ENCODE results near the gene BPHL. TPM values are rescaled to one million over a fixed set of nuclear protein-coding genes. Genes with fewer than 3 reads are reported as not detected.
"Not testable (repeated sequence)": the region's sequence is repeated elsewhere in the genome, so short reads cannot be mapped to it uniquely, and the experiment has no call there.

BPHL gene
- total and polyA plus RNA-seq, 3 donors from 2014 or later = 14.3 to 16.8 (median 16.8) TPM

DNA sequence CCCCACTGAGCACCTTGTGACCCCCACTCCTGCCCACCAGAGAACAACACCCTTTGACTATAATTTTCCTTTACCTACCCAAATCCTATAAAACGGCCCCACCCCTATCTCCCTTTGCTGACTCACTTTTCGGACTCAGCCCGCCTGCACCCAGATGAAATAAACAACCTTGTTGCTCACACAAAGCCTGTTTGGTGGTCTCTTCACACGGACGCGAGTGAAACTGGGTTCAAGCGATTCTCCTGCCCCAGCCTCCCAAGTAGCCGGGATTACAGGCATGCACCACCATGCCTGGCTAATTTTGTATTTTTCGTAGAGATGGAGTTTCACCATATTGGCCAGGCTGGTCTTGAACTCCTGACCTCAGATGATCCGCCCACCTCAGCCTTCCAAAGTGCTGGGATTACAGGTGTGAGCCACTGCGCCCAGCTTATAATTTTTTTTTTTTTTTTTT is 55.2 kb downstream of the BPHL start:
- H3K27ac ChIP-seq; H3K36me3 ChIP-seq (ENCODE audit: low read depth, missing control alignments); H3K9me3 ChIP-seq; intact Hi-C loops (cut with DNase I; ENCODE audit: low total_unique reads); H3K4me1 ChIP-seq; H3K27me3 ChIP-seq; DNase-seq; H3K4me3 ChIP-seq: not testable (repeated sequence)
- WGBS, 2 donors = 92 to 96% methylated on average over 11 of the region's 11 CpGs

DNA sequence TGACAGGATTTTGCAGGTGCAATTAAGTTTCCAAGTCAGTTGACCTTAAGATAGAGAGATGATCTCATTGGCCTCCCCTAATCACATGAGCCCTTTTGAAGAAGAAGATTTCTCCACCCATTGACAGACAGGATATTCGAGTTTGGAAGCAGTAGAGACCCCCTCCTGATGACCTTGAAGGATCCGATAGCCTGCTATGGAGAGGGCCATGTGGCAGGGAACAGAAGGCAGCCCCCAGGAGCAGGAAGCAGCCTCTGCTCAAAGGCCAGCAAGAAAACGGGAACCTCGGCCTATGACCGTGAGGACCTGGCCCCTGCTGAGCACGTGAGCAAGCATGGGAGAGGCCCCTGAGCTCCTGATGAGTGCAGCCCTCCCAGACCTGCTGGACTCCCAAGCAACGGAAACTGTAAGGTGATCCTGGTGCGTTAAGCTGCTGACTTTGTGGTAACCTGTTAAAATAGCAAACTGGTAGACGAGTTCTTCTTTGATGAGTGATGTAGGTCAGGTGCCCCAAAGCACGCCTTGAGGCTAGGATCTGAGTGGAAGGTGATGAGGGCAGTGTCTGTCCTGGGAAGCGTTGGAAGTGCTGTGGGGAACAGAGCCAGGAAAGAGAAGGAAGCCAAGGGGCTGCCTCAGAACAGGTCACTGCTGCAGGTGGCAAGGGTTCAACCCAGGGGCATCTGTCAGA is 57.3 kb downstream of the BPHL start:
- H3K4me3 ChIP-seq = no peak overlapping the region
- H3K36me3 ChIP-seq (ENCODE audit: low read depth, missing control alignments) = no peaks in the 10 kb centered on the region
- H3K27me3 ChIP-seq = no peaks in the 10 kb centered on the region
- no peaks in the 10 kb centered on the region for H3K9me3 ChIP-seq
- H3K4me1 ChIP-seq = no peaks in the 10 kb centered on the region
- intact Hi-C loops (cut with DNase I; ENCODE audit: low total_unique reads) = no loop called here
- no peak for DNase-seq
- TF ChIP-seq POLR2A (IDR thresholded peaks at IDR 0.05) = no peak
- TF ChIP-seq, protein P1, sequence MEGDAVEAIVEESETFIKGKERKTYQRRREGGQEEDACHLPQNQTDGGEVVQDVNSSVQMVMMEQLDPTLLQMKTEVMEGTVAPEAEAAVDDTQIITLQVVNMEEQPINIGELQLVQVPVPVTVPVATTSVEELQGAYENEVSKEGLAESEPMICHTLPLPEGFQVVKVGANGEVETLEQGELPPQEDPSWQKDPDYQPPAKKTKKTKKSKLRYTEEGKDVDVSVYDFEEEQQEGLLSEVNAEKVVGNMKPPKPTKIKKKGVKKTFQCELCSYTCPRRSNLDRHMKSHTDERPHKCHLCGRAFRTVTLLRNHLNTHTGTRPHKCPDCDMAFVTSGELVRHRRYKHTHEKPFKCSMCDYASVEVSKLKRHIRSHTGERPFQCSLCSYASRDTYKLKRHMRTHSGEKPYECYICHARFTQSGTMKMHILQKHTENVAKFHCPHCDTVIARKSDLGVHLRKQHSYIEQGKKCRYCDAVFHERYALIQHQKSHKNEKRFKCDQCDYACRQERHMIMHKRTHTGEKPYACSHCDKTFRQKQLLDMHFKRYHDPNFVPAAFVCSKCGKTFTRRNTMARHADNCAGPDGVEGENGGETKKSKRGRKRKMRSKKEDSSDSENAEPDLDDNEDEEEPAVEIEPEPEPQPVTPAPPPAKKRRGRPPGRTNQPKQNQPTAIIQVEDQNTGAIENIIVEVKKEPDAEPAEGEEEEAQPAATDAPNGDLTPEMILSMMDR (IDR thresholded peaks at IDR 0.05) = no peak
- WGBS, 2 donors = 74% methylated on average over 11 of the region's 11 CpGs
- no peak overlapping the region for H3K27ac ChIP-seq

DNA sequence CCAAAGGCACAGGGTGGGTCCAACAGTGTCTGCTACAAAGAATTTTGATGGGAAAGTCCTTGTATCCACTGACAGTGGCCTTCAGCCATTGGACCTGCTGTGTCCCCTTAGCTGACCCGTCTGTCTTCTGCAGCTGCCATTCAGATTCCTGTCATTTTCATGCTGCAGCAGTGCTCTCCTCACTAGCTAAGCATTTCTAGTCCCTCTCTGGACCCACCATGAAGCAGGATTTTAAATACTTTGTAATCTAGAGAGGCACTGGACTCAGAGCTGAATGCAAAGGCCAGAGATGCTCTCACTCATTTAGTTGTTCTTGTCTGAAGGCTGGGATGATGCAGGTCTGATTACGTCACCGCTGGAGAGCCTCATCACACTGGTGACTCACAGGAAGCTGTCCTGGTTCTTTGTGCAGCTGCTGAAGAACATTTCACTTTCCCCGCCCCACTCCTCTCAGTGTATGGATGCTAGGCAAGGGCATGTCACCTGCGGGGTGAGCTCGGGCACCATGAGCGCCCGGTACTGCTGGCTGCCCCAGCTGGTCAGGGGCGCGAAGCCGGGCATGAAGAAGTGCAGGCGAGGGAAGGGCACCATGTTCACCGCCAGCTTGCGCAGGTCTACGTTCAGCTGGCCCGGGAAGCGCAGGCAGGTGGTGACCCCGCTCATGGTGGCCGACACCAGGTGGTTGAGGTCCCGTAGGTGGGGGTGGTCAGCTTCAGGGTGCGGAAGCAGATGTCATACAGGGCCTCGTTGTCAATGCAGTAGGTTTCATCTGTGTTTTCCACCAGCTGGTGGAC is 58.2 kb downstream of the BPHL start:
- TF ChIP-seq POLR2A (IDR thresholded peaks at IDR 0.05) = no peak
- TF ChIP-seq, protein P1 (IDR thresholded peaks at IDR 0.05) = no peak
- H3K27ac ChIP-seq = no peak overlapping the region
- H3K4me1 ChIP-seq = no peaks in the 10 kb centered on the region
- DNase-seq = no peak
- H3K27me3 ChIP-seq = no peaks in the 10 kb centered on the region
- intact Hi-C loops (cut with DNase I; ENCODE audit: low total_unique reads) = no loop called here
- WGBS, 2 donors = 75 to 90% methylated on average over 3 to 22 of the region's 22 CpGs
- H3K9me3 ChIP-seq = no peaks in the 10 kb centered on the region
- no peaks in the 10 kb centered on the region for H3K36me3 ChIP-seq (ENCODE audit: low read depth, missing control alignments)
- no peak overlapping the region for H3K4me3 ChIP-seq

DNA sequence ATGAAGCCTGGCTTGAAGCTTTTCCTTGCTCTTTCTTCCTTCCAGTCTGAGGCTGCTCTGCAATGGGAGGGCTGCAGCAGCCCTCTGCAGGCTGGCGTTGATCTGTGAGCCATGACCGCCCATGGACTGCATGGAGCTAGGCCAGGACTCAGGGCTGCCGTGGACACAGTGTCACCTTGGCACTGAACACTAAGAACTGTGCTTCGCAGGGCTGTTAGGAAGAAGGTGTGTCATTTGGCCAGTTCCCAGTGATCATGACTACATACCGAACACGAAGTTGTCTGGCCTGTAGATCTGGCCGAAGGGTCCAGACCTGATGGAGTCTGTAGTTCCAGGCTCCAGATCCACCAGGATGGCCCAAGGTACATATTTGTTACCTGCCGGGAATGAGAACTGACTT is 60.2 kb downstream of the BPHL start:
- H3K4me3 ChIP-seq; intact Hi-C loops (cut with DNase I; ENCODE audit: low total_unique reads); H3K27me3 ChIP-seq; H3K36me3 ChIP-seq (ENCODE audit: low read depth, missing control alignments); H3K27ac ChIP-seq; DNase-seq; H3K9me3 ChIP-seq; H3K4me1 ChIP-seq: not testable (repeated sequence)
- WGBS, 2 donors = 83 to 96% methylated on average over 5 to 8 of the region's 8 CpGs

DNA sequence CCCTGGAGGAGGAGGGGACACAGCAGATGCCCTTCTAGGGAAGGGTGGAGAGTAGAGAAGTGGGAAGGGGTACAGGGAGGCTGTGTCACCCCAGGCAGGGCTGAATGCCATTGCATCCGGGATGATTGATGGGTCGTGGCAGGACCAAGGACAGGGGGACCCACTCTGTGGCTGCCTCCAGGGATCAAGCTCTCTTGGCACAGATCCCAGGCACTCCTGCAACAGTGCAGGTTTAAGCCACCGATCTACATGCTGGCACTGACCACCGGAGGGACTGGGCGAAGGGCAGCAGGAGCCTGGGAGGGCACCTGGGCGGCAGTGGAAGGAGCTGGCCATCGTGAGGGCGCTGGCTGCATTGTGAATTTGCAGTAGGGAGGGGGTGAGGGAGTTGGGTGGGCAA is 61.4 kb downstream of the BPHL start:
- H3K36me3 ChIP-seq (ENCODE audit: low read depth, missing control alignments); intact Hi-C loops (cut with DNase I; ENCODE audit: low total_unique reads); DNase-seq; H3K9me3 ChIP-seq; H3K4me1 ChIP-seq; H3K27me3 ChIP-seq; H3K27ac ChIP-seq; H3K4me3 ChIP-seq: not testable (repeated sequence)
- WGBS, 2 donors = 73% methylated on average over 6 of the region's 8 CpGs; no CpG with 5 or more reads in 1 of the 2 donors

DNA sequence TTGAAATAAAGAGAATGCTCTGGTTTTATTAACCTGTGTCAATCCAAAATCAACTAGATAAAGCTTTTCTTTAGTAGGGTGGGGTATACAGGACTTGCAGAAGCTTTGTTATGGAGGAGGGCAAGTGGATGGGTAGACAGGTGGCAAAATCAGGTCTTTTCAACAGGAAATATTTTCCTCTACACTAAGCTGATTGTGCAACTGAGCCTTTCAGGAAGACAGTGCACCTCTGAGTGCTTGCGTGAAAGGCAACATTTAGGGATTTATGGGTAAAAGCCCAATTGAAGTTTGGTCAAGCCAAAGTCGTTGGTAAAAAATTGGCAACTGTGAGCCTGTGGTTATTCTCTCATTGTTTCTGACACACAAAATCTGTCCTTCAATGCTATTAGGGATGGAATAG is 62.6 kb downstream of the BPHL start:
- Histone ChIP-seq H3K4me3 (no peak overlapping the region), H3K9me3 (no peaks in the 10 kb centered on the region), H3K4me1 (no peaks in the 10 kb centered on the region), H3K27me3 (no peaks in the 10 kb centered on the region), H3K27ac (no peak overlapping the region), H3K36me3 (ENCODE audit: low read depth, missing control alignments) (no peaks in the 10 kb centered on the region)
- no peak for TF ChIP-seq POLR2A (IDR thresholded peaks at IDR 0.05)
- TF ChIP-seq, protein P1 (IDR thresholded peaks at IDR 0.05) = no peak
- 88 to 93% methylated on average over 2 of the region's 2 CpGs for whole genome bisulfite sequencing, 2 donors
- intact Hi-C loops (cut with DNase I; ENCODE audit: low total_unique reads) = no loop called here
- no peak for DNase-seq

All from testis (tissue), 3 donors.